HepG2 (cell line): ENCODE data around the gene HOXA10. TPM values are rescaled to one million over a fixed set of nuclear protein-coding genes. Genes with fewer than 3 reads are reported as not detected.

ENCODE experiments used
- ATAC-seq: fragments of 200-7000 bp; cut with Tn5 transposase; 3 replicates; pipeline ENCODE4 v1.9.1; 2020; ENCODE audit warnings: mild to moderate bottlenecking, moderate library complexity
- BruUV-seq: library from RNA; stranded (reverse); fragments of 400-500 nt; replicated peaks from 2 replicates; lab custom pipeline; 2021; lab: Mats Ljungman, UMichigan
- CTCF ChIA-PET: fragments of 300-600 bp; formaldehyde crosslinking; extraction: SDS; loops from one replicate; lab custom pipeline; 2021; ENCODE audit warnings: low total read pairs, inconsistent platforms, low intra/inter-chr PET ratio; lab: Yijun Ruan, JAX
- POLR2A ChIA-PET: fragments of 350-600 bp; sonication (Branson Sonifier 250); formaldehyde crosslinking; loops from one replicate; lab custom pipeline; 2020; ENCODE audit warnings: antibody characterized with exemption, inconsistent platforms; lab: Yijun Ruan, JAX
- DNase-seq: peaks from one replicate; pipeline ENCODE4 v3.0.0-alpha.2; 2015; ENCODE audit warnings: low spot score
- FAIRE-seq: peaks from 3 replicates; lab custom pipeline; 2011; peaks lifted over from hg19 to GRCh38; lab: Jason Lieb, UNC
- H2AFZ ChIP-seq: one replicate; pipeline ENCODE4 v1.6.1; 2011; ENCODE audit warnings: low read length, inconsistent platforms
- H3K27ac ChIP-seq: fragments of 300-600 bp; 3 replicates; pipeline ENCODE4 v1.8.0; 2011; ENCODE audit warnings: mixed run types, mild to moderate bottlenecking, mixed read lengths, low read length, inconsistent platforms; ENCODE audit not compliant: insufficient read depth; ENCODE audit errors: extremely low read length
- H3K27me3 ChIP-seq, 2 experiments: fragments of 200-600 bp in 1 of 2; 2 replicates in 1 of 2; 3 replicates in 1 of 2; pipeline versions ENCODE4 v1.6.0 to v1.8.0; 2011; ENCODE audit warnings: low read length in 2 of 2, mild to moderate bottlenecking in 2 of 2, moderate library complexity in 2 of 2, inconsistent platforms in 1 of 2; ENCODE audit not compliant: insufficient read depth in 2 of 2, control insufficient read depth in 1 of 2
- H3K36me3 ChIP-seq, 2 experiments: fragments of 200-600 bp in 1 of 2; replicated peaks in 1 of 2; 2 replicates in 1 of 2; 3 replicates in 1 of 2; pipeline versions ENCODE4 v1.5.1 to v1.8.0; 2011; ENCODE audit warnings: low read length in 2 of 2, inconsistent platforms in 1 of 2; ENCODE audit not compliant: insufficient read depth in 2 of 2, control insufficient read depth in 1 of 2
- H3K4me1 ChIP-seq: 2 replicates; pipeline ENCODE4 v1.5.1; 2012; ENCODE audit warnings: low read length, inconsistent platforms; ENCODE audit not compliant: insufficient read depth
- H3K4me2 ChIP-seq: 2 replicates; pipeline ENCODE4 v1.6.0; 2011; ENCODE audit warnings: low read depth, low read length, inconsistent platforms
- H3K4me3 ChIP-seq, 3 experiments: fragments of 200-600 bp in 1 of 3; sonication (generic), shearing (Covaris generic) in 1 of 3; replicated peaks in 1 of 3; 2 replicates each; pipeline ENCODE4 v1.5.1; 2011 to 2016; ENCODE audit warnings: low read length in 3 of 3, inconsistent platforms in 2 of 3, low read depth in 2 of 3, mild to moderate bottlenecking in 2 of 3, control low read depth in 1 of 3, mixed read lengths in 1 of 3; ENCODE audit not compliant: insufficient read depth in 1 of 3
- H3K79me2 ChIP-seq: one replicate; pipeline ENCODE4 v1.6.1; 2011; ENCODE audit warnings: low read length, inconsistent platforms; ENCODE audit not compliant: insufficient read depth
- H3K9ac ChIP-seq: 2 replicates; pipeline ENCODE4 v1.6.0; 2011; ENCODE audit warnings: mild to moderate bottlenecking, low read depth, low read length, inconsistent platforms; ENCODE audit not compliant: insufficient read depth
- H3K9me3 ChIP-seq: 2 replicates; pipeline ENCODE4 v1.5.1; 2012; ENCODE audit warnings: mild to moderate bottlenecking, low read length
- H4K20me1 ChIP-seq: 2 replicates; pipeline ENCODE4 v1.6.0; 2011; ENCODE audit warnings: inconsistent platforms, mild to moderate bottlenecking, low read length, moderate library complexity; ENCODE audit not compliant: insufficient read depth
- ERF ChIP-seq: IDR thresholded peaks from 2 replicates; pipeline ENCODE4 v1.6.1; 2018; ENCODE audit warnings: missing biosample characterization, missing genetic modification reagents
- GPBP1L1 ChIP-seq: sonication (generic); formaldehyde crosslinking; IDR thresholded peaks from 2 replicates; pipeline ENCODE4 v1.5.0; 2020; ENCODE audit warnings: mild to moderate bottlenecking, missing genetic modification reagents
- LBX2 ChIP-seq: sonication (generic); formaldehyde crosslinking; IDR thresholded peaks from 2 replicates; pipeline ENCODE4 v1.5.0; 2020; ENCODE audit warnings: missing genetic modification reagents, mild to moderate bottlenecking, borderline replicate concordance
- ZBTB26 ChIP-seq: IDR thresholded peaks from 2 replicates; pipeline ENCODE4 v1.6.1; 2016; ENCODE audit warnings: missing compliant biosample characterization, missing genetic modification reagents, borderline replicate concordance
- ZHX1 ChIP-seq: sonication (generic); formaldehyde crosslinking; IDR thresholded peaks from 2 replicates; pipeline ENCODE4 v1.8.1; 2022; ENCODE audit warnings: low read depth, mild to moderate bottlenecking, missing genetic modification reagents
- ZNF264 ChIP-seq: sonication (generic); formaldehyde crosslinking; IDR thresholded peaks from 2 replicates; pipeline ENCODE4 v1.4.0; 2020; ENCODE audit warnings: missing genetic modification reagents
- ZNF30 ChIP-seq: sonication (generic); formaldehyde crosslinking; IDR thresholded peaks from 2 replicates; pipeline ENCODE4 v1.5.0; 2020; ENCODE audit warnings: mild to moderate bottlenecking, missing genetic modification reagents
- ZNF777 ChIP-seq: sonication (generic); formaldehyde crosslinking; IDR thresholded peaks from 2 replicates; pipeline ENCODE4 v1.4.0; 2020; ENCODE audit warnings: missing genetic modification reagents
- WGBS: methylation state at CpG from one replicate; pipeline ENCODE4 v1.1.6; 2017; ENCODE audit warnings: low lambda C conversion rate; 5-methylcytosine and 5-hydroxymethylcytosine counted together
- in situ Hi-C: cut with HindIII; loops from 2 replicates; pipeline ENCODE4 v1.10.0; 2017; ENCODE audit warnings: low pct_unique_long_range_greater_than_20kb; ENCODE audit not compliant: extremely low pct_ligation_motif_present
- intact Hi-C: fragments of 100-400 bp; cut with micrococcal nuclease; formaldehyde crosslinking; loops from one replicate; pipeline ENCODE4 v1.10.0; 2022; ENCODE audit not compliant: unreplicated experiment
- polyA plus RNA-seq, 8 experiments: library from polyadenylated mRNA; depleted of rRNA in 3 of 8; stranded (reverse) in 7 of 8; unstranded in 1 of 8; fragments of >200 nt; fragmentation: Illumina TruSeq in 4 of 8; extraction: Trizol in 4 of 8; gene quantifications; 2 replicates each; pipeline versions ENCODE4 v1.2.1 to v1.2.3, GENCODE V29; 2011 to 2016; ENCODE audit warnings: low read depth in 4 of 8, missing spikeins in 1 of 8, mixed read lengths in 1 of 8; ENCODE audit not compliant: insufficient read depth in 1 of 8
- total RNA-seq, 5 experiments: library from RNA; depleted of rRNA; stranded (reverse); fragments of >200 nt; fragmentation: Illumina TruSeq; extraction: Trizol; gene quantifications; 2 replicates each; pipeline ENCODE4 v1.2.3, GENCODE V29; 2016; ENCODE audit warnings: low read depth in 1 of 5

The HOXA10 gene
- total and polyA plus RNA-seq, 2 of the 13 experiments (the other 11 are each of a cell fraction or from before 2014, with no cell fraction given), result not detected

- no peak overlapping the region for H3K9ac ChIP-seq
- no peaks in the 10 kb centered on the region for H3K9me3 ChIP-seq
- no peak overlapping the region for H3K27ac ChIP-seq
- H3K4me3 ChIP-seq, result no peak overlapping the region
- BruUV-seq, result no TSS peak
- no peak for ATAC-seq
- peaks cover 1% of the 10 kb centered on the region for H3K79me2 ChIP-seq
- no peak overlapping the region for H3K4me2 ChIP-seq
- H2AFZ ChIP-seq, result no peak overlapping the region
- in situ Hi-C loops (loop anchor here (25.0 kb wide), 1 partner anchor 1067 kb away; no protein-coding TSS in a partner anchor), intact Hi-C loops (no loop called here)
- peaks cover 6 to 61% of the 10 kb centered on the region in 2 experiments for H3K27me3 ChIP-seq
- no peak for FAIRE-seq
- H3K4me1 ChIP-seq, result peaks cover 37% of the 10 kb centered on the region
- TF ChIP-seq GPBP1L1 (CRISPR knock-in tag) (no peak), ZNF30 (CRISPR knock-in tag) (no peak), ZNF264 (CRISPR knock-in tag) (no peak), ZBTB26 (CRISPR knock-in tag) (no peak), LBX2 (CRISPR knock-in tag) (no peak), ZHX1 (CRISPR knock-in tag) (no peak), ERF (CRISPR knock-in tag) (no peak), ZNF777 (CRISPR knock-in tag) (no peak)
- TF ChIP-seq, all 625 proteins: peak for 0
- no peak for DNase-seq
- POLR2A ChIA-PET, result no interaction called here
- Histone ChIP-seq H4K20me1 (no peaks in the 10 kb centered on the region), H3K36me3 (no peaks in the 10 kb centered on the region)
- CTCF ChIA-PET, result no interaction called here
- whole genome bisulfite sequencing, result 67% methylated on average over 9 of the region's 10 CpGs
Observed at GRCh38 chr7:27154369-27154768, 19.8 kb downstream of the HOXA10 start.
